ENCODE results near the gene JSRP1. TPM values are rescaled to one million over a fixed set of nuclear protein-coding genes. Genes with fewer than 3 reads are reported as not detected.

Gene JSRP1
- total and polyA plus RNA-seq, 2 donors from 2014 or later = 0.37 to 5.0 TPM

GRCh38 chr19:2261438-2262172, 5.4 kb upstream of the JSRP1 start:
- FAIRE-seq (no peak), DNase-seq (no peak)
- Histone ChIP-seq H3K36me3 (ENCODE audit: control insufficient read depth in 2 of 3, insufficient read depth in 3 of 3, low read length in 3 of 3) (no peaks in the 10 kb centered on the region), H3K27ac (ENCODE audit: low read depth in 2 of 2, low read length in 2 of 2) (no peak overlapping the region), H3K9ac (ENCODE audit: low read length in 3 of 3) (no peak overlapping the region), H3K4me3 (ENCODE audit: low read length in 3 of 3) (no peak overlapping the region), H3K9me3 (ENCODE audit: control insufficient read depth in 2 of 3, insufficient read depth in 1 of 3, low read length in 3 of 3) (no peaks in the 10 kb centered on the region), H3K4me1 (ENCODE audit: control insufficient read depth in 2 of 3, insufficient read depth in 2 of 3, low read depth in 1 of 3, low read length in 3 of 3) (peaks cover 0 to 2% (median 0%) of the 10 kb centered on the region in 3 donors), H3K27me3 (ENCODE audit: control insufficient read depth, insufficient read depth, low read length) (no peaks in the 10 kb centered on the region)
- intact Hi-C loops (cut with DNase I) = no loop called here
- TF ChIP-seq, protein P1, sequence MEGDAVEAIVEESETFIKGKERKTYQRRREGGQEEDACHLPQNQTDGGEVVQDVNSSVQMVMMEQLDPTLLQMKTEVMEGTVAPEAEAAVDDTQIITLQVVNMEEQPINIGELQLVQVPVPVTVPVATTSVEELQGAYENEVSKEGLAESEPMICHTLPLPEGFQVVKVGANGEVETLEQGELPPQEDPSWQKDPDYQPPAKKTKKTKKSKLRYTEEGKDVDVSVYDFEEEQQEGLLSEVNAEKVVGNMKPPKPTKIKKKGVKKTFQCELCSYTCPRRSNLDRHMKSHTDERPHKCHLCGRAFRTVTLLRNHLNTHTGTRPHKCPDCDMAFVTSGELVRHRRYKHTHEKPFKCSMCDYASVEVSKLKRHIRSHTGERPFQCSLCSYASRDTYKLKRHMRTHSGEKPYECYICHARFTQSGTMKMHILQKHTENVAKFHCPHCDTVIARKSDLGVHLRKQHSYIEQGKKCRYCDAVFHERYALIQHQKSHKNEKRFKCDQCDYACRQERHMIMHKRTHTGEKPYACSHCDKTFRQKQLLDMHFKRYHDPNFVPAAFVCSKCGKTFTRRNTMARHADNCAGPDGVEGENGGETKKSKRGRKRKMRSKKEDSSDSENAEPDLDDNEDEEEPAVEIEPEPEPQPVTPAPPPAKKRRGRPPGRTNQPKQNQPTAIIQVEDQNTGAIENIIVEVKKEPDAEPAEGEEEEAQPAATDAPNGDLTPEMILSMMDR (IDR thresholded peaks at IDR 0.05; ENCODE audit: borderline replicate concordance, extremely low read depth, insufficient read depth) = peak; percentile 59

DNA sequence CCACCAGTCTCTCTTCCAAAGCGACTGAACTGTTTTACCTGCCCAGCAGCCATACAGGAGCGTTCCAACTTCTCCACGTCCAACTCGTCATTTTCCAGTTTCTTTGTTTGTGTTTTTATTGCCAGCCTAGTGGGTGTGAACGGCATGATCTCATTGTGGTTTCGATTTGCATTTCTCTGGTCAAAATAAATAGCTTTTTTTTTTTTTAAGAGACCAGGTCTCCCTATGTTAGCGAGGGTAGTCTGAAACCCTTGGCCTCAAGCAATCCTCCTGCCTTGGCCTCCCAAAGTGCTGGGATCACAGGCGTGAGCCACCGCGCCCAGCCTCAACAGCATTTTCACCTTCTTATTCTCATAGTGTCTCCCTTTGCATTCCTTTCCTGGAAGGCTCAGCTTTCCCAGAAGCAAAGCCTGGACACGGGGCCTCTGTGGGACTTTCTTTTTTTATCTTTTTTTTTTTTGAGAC, 4.2 kb upstream of the JSRP1 start:
- Histone ChIP-seq H3K36me3 (ENCODE audit: control insufficient read depth in 2 of 3, insufficient read depth in 3 of 3, low read length in 3 of 3) (no peaks in the 10 kb centered on the region), H3K9me3 (ENCODE audit: control insufficient read depth in 2 of 3, insufficient read depth in 1 of 3, low read length in 3 of 3) (no peaks in the 10 kb centered on the region), H3K27ac (ENCODE audit: low read depth in 2 of 2, low read length in 2 of 2) (no peak overlapping the region), H3K4me3 (ENCODE audit: low read length in 3 of 3) (no peak overlapping the region), H3K9ac (ENCODE audit: low read length in 3 of 3) (no peak overlapping the region), H3K27me3 (ENCODE audit: control insufficient read depth, insufficient read depth, low read length) (no peaks in the 10 kb centered on the region), H3K4me1 (ENCODE audit: control insufficient read depth in 2 of 3, insufficient read depth in 2 of 3, low read depth in 1 of 3, low read length in 3 of 3) (no peaks in the 10 kb centered on the region)
- DNase-seq (no peak), FAIRE-seq (no peak)
- TF ChIP-seq, protein P1 (IDR thresholded peaks at IDR 0.05; ENCODE audit: borderline replicate concordance, extremely low read depth, insufficient read depth) = no peak
- intact Hi-C loops (cut with DNase I) = no loop called here

- Histone ChIP-seq H3K4me1 (ENCODE audit: control insufficient read depth in 2 of 3, insufficient read depth in 2 of 3, low read depth in 1 of 3, low read length in 3 of 3) (no peaks in the 10 kb centered on the region), H3K36me3 (ENCODE audit: control insufficient read depth in 2 of 3, insufficient read depth in 3 of 3, low read length in 3 of 3) (no peaks in the 10 kb centered on the region), H3K27ac (ENCODE audit: low read depth in 2 of 2, low read length in 2 of 2) (no peak overlapping the region), H3K27me3 (ENCODE audit: control insufficient read depth, insufficient read depth, low read length) (no peaks in the 10 kb centered on the region), H3K4me3 (ENCODE audit: low read length in 3 of 3) (no peak overlapping the region), H3K9me3 (ENCODE audit: control insufficient read depth in 2 of 3, insufficient read depth in 1 of 3, low read length in 3 of 3) (no peaks in the 10 kb centered on the region), H3K9ac (ENCODE audit: low read length in 3 of 3) (no peak overlapping the region)
- intact Hi-C loops (cut with DNase I) = no loop called here
- FAIRE-seq (no peak), DNase-seq (no peak)
- TF ChIP-seq, protein P1 (IDR thresholded peaks at IDR 0.05; ENCODE audit: borderline replicate concordance, extremely low read depth, insufficient read depth) = no peak
Observed at GRCh38 chr19:2259336-2259735, 3.1 kb upstream of the JSRP1 start.

Measured in kidney (tissue), 14 donors.